Esophagus muscularis mucosa (tissue), 4 donors: ENCODE data around the gene IGFLR1.

Experiments used
- EP300 ChIP-seq: sonication (generic); formaldehyde crosslinking; IDR thresholded peaks from one replicate; pipeline ENCODE4 v1.6.1; 2017; ENCODE audit warnings: antibody characterized with exemption
- POLR2A ChIP-seq: fragments of 450-650 bp; IDR thresholded peaks from one replicate; pipeline ENCODE4 v1.6.1; 2017; ENCODE audit warnings: antibody characterized with exemption, moderate library complexity, mild to moderate bottlenecking, low read depth
- TF ChIP-seq, protein P1 (sequence below), 3 experiments: fragments of 200-600 bp in 2 of 3; fragments of 450-650 bp in 1 of 3; sonication (generic) in 2 of 3; IDR thresholded peaks; one replicate each; pipeline ENCODE4 v1.5.1; 2017 to 2019; ENCODE audit warnings: antibody characterized with exemption in 3 of 3, mild to moderate bottlenecking in 2 of 3, moderate library complexity in 1 of 3

- TF ChIP-seq POLR2A (no peak), EP300 (no peak)
- TF ChIP-seq, protein P1, sequence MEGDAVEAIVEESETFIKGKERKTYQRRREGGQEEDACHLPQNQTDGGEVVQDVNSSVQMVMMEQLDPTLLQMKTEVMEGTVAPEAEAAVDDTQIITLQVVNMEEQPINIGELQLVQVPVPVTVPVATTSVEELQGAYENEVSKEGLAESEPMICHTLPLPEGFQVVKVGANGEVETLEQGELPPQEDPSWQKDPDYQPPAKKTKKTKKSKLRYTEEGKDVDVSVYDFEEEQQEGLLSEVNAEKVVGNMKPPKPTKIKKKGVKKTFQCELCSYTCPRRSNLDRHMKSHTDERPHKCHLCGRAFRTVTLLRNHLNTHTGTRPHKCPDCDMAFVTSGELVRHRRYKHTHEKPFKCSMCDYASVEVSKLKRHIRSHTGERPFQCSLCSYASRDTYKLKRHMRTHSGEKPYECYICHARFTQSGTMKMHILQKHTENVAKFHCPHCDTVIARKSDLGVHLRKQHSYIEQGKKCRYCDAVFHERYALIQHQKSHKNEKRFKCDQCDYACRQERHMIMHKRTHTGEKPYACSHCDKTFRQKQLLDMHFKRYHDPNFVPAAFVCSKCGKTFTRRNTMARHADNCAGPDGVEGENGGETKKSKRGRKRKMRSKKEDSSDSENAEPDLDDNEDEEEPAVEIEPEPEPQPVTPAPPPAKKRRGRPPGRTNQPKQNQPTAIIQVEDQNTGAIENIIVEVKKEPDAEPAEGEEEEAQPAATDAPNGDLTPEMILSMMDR (IDR thresholded peaks at IDR 0.05): no peak
These were observed 9.8 kb upstream of the IGFLR1 start for GRCh38 chr19:35751839-35752745.
